HepG2 (cell line): ENCODE results near the gene PSMC2. TPM values are rescaled to one million over a fixed set of nuclear protein-coding genes. Genes with fewer than 3 reads are reported as not detected.

Source experiments
- ATAC-seq: fragments of 200-7000 bp; cut with Tn5 transposase; 3 replicates; pipeline ENCODE4 v1.9.1; 2020; ENCODE audit warnings: mild to moderate bottlenecking, moderate library complexity
- BruUV-seq: library from RNA; stranded (reverse); fragments of 400-500 nt; replicated peaks from 2 replicates; lab custom pipeline; 2021; lab: Mats Ljungman, UMichigan
- CTCF ChIA-PET: fragments of 300-600 bp; formaldehyde crosslinking; extraction: SDS; loops from one replicate; lab custom pipeline; 2021; ENCODE audit warnings: low total read pairs, inconsistent platforms, low intra/inter-chr PET ratio; lab: Yijun Ruan, JAX
- POLR2A ChIA-PET: fragments of 350-600 bp; sonication (Branson Sonifier 250); formaldehyde crosslinking; loops from one replicate; lab custom pipeline; 2020; ENCODE audit warnings: antibody characterized with exemption, inconsistent platforms; lab: Yijun Ruan, JAX
- DNase-seq: peaks from one replicate; pipeline ENCODE4 v3.0.0-alpha.2; 2015; ENCODE audit warnings: low spot score
- FAIRE-seq: peaks from 3 replicates; lab custom pipeline; 2011; peaks lifted over from hg19 to GRCh38; lab: Jason Lieb, UNC
- H2AFZ ChIP-seq: one replicate; pipeline ENCODE4 v1.6.1; 2011; ENCODE audit warnings: low read length, inconsistent platforms
- H3K27ac ChIP-seq: fragments of 300-600 bp; 3 replicates; pipeline ENCODE4 v1.8.0; 2011; ENCODE audit warnings: mixed run types, mild to moderate bottlenecking, mixed read lengths, low read length, inconsistent platforms; ENCODE audit not compliant: insufficient read depth; ENCODE audit errors: extremely low read length
- H3K27me3 ChIP-seq, 2 experiments: fragments of 200-600 bp in 1 of 2; 2 replicates in 1 of 2; 3 replicates in 1 of 2; pipeline versions ENCODE4 v1.6.0 to v1.8.0; 2011; ENCODE audit warnings: low read length in 2 of 2, mild to moderate bottlenecking in 2 of 2, moderate library complexity in 2 of 2, inconsistent platforms in 1 of 2; ENCODE audit not compliant: insufficient read depth in 2 of 2, control insufficient read depth in 1 of 2
- H3K36me3 ChIP-seq, 2 experiments: fragments of 200-600 bp in 1 of 2; replicated peaks in 1 of 2; 2 replicates in 1 of 2; 3 replicates in 1 of 2; pipeline versions ENCODE4 v1.5.1 to v1.8.0; 2011; ENCODE audit warnings: low read length in 2 of 2, inconsistent platforms in 1 of 2; ENCODE audit not compliant: insufficient read depth in 2 of 2, control insufficient read depth in 1 of 2
- H3K4me1 ChIP-seq: 2 replicates; pipeline ENCODE4 v1.5.1; 2012; ENCODE audit warnings: low read length, inconsistent platforms; ENCODE audit not compliant: insufficient read depth
- H3K4me2 ChIP-seq: 2 replicates; pipeline ENCODE4 v1.6.0; 2011; ENCODE audit warnings: low read depth, low read length, inconsistent platforms
- H3K4me3 ChIP-seq, 3 experiments: fragments of 200-600 bp in 1 of 3; sonication (generic), shearing (Covaris generic) in 1 of 3; replicated peaks in 1 of 3; 2 replicates each; pipeline ENCODE4 v1.5.1; 2011 to 2016; ENCODE audit warnings: low read length in 3 of 3, inconsistent platforms in 2 of 3, low read depth in 2 of 3, mild to moderate bottlenecking in 2 of 3, control low read depth in 1 of 3, mixed read lengths in 1 of 3; ENCODE audit not compliant: insufficient read depth in 1 of 3
- H3K79me2 ChIP-seq: one replicate; pipeline ENCODE4 v1.6.1; 2011; ENCODE audit warnings: low read length, inconsistent platforms; ENCODE audit not compliant: insufficient read depth
- H3K9ac ChIP-seq: 2 replicates; pipeline ENCODE4 v1.6.0; 2011; ENCODE audit warnings: mild to moderate bottlenecking, low read depth, low read length, inconsistent platforms; ENCODE audit not compliant: insufficient read depth
- H3K9me3 ChIP-seq: 2 replicates; pipeline ENCODE4 v1.5.1; 2012; ENCODE audit warnings: mild to moderate bottlenecking, low read length
- H4K20me1 ChIP-seq: 2 replicates; pipeline ENCODE4 v1.6.0; 2011; ENCODE audit warnings: inconsistent platforms, mild to moderate bottlenecking, low read length, moderate library complexity; ENCODE audit not compliant: insufficient read depth
- DR1 ChIP-seq: sonication (generic); formaldehyde crosslinking; IDR thresholded peaks from 2 replicates; pipeline ENCODE4 v1.8.0; 2021; ENCODE audit warnings: mild to moderate bottlenecking, missing genetic modification reagents, inconsistent platforms
- FOXC1 ChIP-seq: sonication (generic); formaldehyde crosslinking; IDR thresholded peaks from 2 replicates; pipeline ENCODE4 v1.8.0; 2022; ENCODE audit warnings: mild to moderate bottlenecking, missing genetic modification reagents, borderline replicate concordance
- FOXM1 ChIP-seq: sonication (generic); formaldehyde crosslinking; IDR thresholded peaks from 2 replicates; pipeline ENCODE4 v1.5.0; 2020; ENCODE audit warnings: missing genetic modification reagents
- RNF2 ChIP-seq: fragments of 450-650 bp; conservative IDR thresholded peaks from 2 replicates; pipeline ENCODE4 v1.6.1; 2016; ENCODE audit warnings: low read depth
- ZFY ChIP-seq: sonication (generic); formaldehyde crosslinking; IDR thresholded peaks from 2 replicates; pipeline ENCODE4 v1.4.0; 2020; ENCODE audit warnings: missing genetic modification reagents
- ZNF20 ChIP-seq: sonication (generic); formaldehyde crosslinking; IDR thresholded peaks from 2 replicates; pipeline ENCODE4 v1.4.0; 2020; ENCODE audit warnings: mild to moderate bottlenecking, moderate library complexity, missing genetic modification reagents
- ZNF737 ChIP-seq: sonication (generic); formaldehyde crosslinking; IDR thresholded peaks from 2 replicates; pipeline ENCODE4 v1.5.0; 2020; ENCODE audit warnings: missing genetic modification reagents, mild to moderate bottlenecking, borderline replicate concordance
- ZNF773 ChIP-seq: sonication (generic); formaldehyde crosslinking; IDR thresholded peaks from 2 replicates; pipeline ENCODE4 v1.4.0; 2020; ENCODE audit warnings: missing genetic modification reagents, borderline replicate concordance
- ZNF790 ChIP-seq: sonication (generic); formaldehyde crosslinking; IDR thresholded peaks from 2 replicates; pipeline ENCODE4 v1.8.0; 2022; ENCODE audit warnings: missing genetic modification reagents, mild to moderate bottlenecking, borderline replicate concordance
- ZNF850 ChIP-seq: sonication (generic); formaldehyde crosslinking; conservative IDR thresholded peaks from 2 replicates; pipeline ENCODE4 v1.9.0; 2021; ENCODE audit warnings: mild to moderate bottlenecking, missing genetic modification reagents
- WGBS: methylation state at CpG from one replicate; pipeline ENCODE4 v1.1.6; 2017; ENCODE audit warnings: low lambda C conversion rate; 5-methylcytosine and 5-hydroxymethylcytosine counted together
- in situ Hi-C: cut with HindIII; loops from 2 replicates; pipeline ENCODE4 v1.10.0; 2017; ENCODE audit warnings: low pct_unique_long_range_greater_than_20kb; ENCODE audit not compliant: extremely low pct_ligation_motif_present
- intact Hi-C: fragments of 100-400 bp; cut with micrococcal nuclease; formaldehyde crosslinking; loops from one replicate; pipeline ENCODE4 v1.10.0; 2022; ENCODE audit not compliant: unreplicated experiment
- polyA plus RNA-seq, 8 experiments: library from polyadenylated mRNA; depleted of rRNA in 3 of 8; stranded (reverse) in 7 of 8; unstranded in 1 of 8; fragments of >200 nt; fragmentation: Illumina TruSeq in 4 of 8; extraction: Trizol in 4 of 8; gene quantifications; 2 replicates each; pipeline versions ENCODE4 v1.2.1 to v1.2.3, GENCODE V29; 2011 to 2016; ENCODE audit warnings: low read depth in 4 of 8, missing spikeins in 1 of 8, mixed read lengths in 1 of 8; ENCODE audit not compliant: insufficient read depth in 1 of 8
- total RNA-seq, 5 experiments: library from RNA; depleted of rRNA; stranded (reverse); fragments of >200 nt; fragmentation: Illumina TruSeq; extraction: Trizol; gene quantifications; 2 replicates each; pipeline ENCODE4 v1.2.3, GENCODE V29; 2016; ENCODE audit warnings: low read depth in 1 of 5
- TF ChIP-seq, protein P1 (sequence below): fragments of 450-650 bp; IDR thresholded peaks from 2 replicates; pipeline ENCODE4 v1.6.1; 2017
- TF ChIP-seq, protein P2 (sequence below): sonication (generic); formaldehyde crosslinking; conservative IDR thresholded peaks from 2 replicates; pipeline ENCODE4 v1.8.0; 2022; ENCODE audit warnings: low read depth, missing genetic modification reagents
- TF ChIP-seq, protein P3 (sequence below): sonication (generic); formaldehyde crosslinking; IDR thresholded peaks from 2 replicates; pipeline ENCODE4 v1.8.1; 2023; ENCODE audit warnings: mild to moderate bottlenecking, inconsistent platforms, moderate library complexity, missing genetic modification reagents, borderline replicate concordance
- TF ChIP-seq, protein P4 (sequence below): sonication (generic); formaldehyde crosslinking; IDR thresholded peaks from 2 replicates; pipeline ENCODE4 v1.4.0; 2020; ENCODE audit warnings: missing genetic modification reagents

Gene PSMC2
- total and polyA plus RNA-seq, 2 of the 13 experiments (the other 11 are each of a cell fraction or from before 2014, with no cell fraction given) = 89.9 to 181 TPM

DNA sequence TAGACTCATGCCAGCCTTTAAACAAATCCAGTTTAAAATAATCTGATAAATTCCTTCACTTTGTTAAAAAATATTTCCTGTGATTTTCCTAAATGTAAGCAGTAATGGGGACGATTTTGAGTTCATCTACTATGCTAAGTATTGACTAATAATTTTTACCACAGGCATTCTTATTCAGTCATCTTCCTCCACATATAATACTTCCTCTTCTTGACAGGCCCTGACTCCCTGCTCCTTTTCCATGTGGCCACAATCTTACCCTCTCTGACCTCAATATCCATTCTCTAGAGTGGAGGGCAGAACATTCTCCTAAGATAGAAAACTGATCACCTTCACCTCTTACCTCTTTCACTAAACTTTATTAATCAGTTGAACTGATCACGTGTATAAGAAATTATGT, 10.7 kb upstream of the PSMC2 start:
- Histone ChIP-seq H3K9me3 (no peaks in the 10 kb centered on the region), H3K4me3 (no peak overlapping the region), H2AFZ (no peak overlapping the region), H3K4me2 (no peak overlapping the region)
- in situ Hi-C loops (no loop called here), intact Hi-C loops (no loop called here)
- FAIRE-seq = no peak
- 94% methylated on average over 2 of the region's 2 CpGs for WGBS
- ATAC-seq = no peak
- ChIA-PET POLR2A (no interaction called here), CTCF (no interaction called here)
- no peak for TF ChIP-seq ZNF773
- no peak for TF ChIP-seq ZFY (CRISPR knock-in tag)
- no peak for TF ChIP-seq DR1
- TF ChIP-seq, protein P1, sequence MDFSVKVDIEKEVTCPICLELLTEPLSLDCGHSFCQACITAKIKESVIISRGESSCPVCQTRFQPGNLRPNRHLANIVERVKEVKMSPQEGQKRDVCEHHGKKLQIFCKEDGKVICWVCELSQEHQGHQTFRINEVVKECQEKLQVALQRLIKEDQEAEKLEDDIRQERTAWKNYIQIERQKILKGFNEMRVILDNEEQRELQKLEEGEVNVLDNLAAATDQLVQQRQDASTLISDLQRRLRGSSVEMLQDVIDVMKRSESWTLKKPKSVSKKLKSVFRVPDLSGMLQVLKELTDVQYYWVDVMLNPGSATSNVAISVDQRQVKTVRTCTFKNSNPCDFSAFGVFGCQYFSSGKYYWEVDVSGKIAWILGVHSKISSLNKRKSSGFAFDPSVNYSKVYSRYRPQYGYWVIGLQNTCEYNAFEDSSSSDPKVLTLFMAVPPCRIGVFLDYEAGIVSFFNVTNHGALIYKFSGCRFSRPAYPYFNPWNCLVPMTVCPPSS = no peak
- no peak for TF ChIP-seq ZNF20
- no peak for TF ChIP-seq FOXM1 (CRISPR knock-in tag)
- TF ChIP-seq ZNF850 (CRISPR knock-in tag) = no peak
- TF ChIP-seq, all 625 proteins: peak for 0
- Histone ChIP-seq H3K79me2 (peaks cover 30% of the 10 kb centered on the region), H3K36me3 (peaks cover 10 to 66% of the 10 kb centered on the region in 2 experiments), H3K4me1 (peaks cover 25% of the 10 kb centered on the region), H3K27ac (no peak overlapping the region), H4K20me1 (0 out of 2 replicates have a peak, but pooled peaks cover 2% of the 10 kb centered on the region), H3K27me3 (no peaks in the 10 kb centered on the region), H3K9ac (no peak overlapping the region)
- BruUV-seq = no TSS peak
- DNase-seq = no peak

DNA sequence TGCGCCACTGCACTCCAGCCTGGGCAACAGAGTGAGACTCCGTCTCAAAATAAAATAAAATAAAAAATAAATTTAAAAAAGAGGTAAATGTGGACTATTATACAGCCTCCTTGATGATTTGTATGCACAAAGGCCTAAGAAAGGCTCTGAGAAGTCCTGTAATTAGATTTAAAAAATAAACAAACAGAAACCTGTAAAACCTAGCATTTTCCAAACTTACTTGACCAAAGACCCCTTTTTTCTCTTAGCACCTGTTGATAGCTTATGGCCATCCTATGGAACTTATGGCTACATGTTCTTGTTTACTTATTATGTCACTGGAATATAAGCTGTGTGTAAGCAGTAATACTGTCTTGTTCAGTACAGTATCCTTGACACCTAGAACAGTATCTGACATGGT, 8.6 kb upstream of the PSMC2 start:
- no peak for ATAC-seq
- TF ChIP-seq, protein P2, sequence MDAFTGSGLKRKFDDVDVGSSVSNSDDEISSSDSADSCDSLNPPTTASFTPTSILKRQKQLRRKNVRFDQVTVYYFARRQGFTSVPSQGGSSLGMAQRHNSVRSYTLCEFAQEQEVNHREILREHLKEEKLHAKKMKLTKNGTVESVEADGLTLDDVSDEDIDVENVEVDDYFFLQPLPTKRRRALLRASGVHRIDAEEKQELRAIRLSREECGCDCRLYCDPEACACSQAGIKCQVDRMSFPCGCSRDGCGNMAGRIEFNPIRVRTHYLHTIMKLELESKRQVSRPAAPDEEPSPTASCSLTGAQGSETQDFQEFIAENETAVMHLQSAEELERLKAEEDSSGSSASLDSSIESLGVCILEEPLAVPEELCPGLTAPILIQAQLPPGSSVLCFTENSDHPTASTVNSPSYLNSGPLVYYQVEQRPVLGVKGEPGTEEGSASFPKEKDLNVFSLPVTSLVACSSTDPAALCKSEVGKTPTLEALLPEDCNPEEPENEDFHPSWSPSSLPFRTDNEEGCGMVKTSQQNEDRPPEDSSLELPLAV = no peak
- TF ChIP-seq FOXC1 (CRISPR knock-in tag) = no peak
- no peak for TF ChIP-seq RNF2
- TF ChIP-seq, protein P3, sequence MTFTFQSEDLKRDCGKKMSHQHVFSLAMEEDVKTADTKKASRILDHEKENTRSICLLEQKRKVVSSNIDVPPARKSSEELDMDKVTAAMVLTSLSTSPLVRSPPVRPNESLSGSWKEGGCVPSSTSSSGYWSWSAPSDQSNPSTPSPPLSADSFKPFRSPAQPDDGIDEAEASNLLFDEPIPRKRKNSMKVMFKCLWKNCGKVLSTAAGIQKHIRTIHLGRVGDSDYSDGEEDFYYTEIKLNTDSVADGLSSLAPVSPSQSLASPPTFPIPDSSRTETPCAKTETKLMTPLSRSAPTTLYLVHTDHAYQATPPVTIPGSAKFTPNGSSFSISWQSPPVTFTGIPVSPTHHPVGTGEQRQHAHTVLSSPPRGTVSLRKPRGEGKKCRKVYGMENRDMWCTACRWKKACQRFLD (CRISPR knock-in tag) = no peak
- TF ChIP-seq ZNF737 (CRISPR knock-in tag) = no peak
- no peak for TF ChIP-seq ZNF790 (CRISPR knock-in tag)
- TF ChIP-seq, protein P4, sequence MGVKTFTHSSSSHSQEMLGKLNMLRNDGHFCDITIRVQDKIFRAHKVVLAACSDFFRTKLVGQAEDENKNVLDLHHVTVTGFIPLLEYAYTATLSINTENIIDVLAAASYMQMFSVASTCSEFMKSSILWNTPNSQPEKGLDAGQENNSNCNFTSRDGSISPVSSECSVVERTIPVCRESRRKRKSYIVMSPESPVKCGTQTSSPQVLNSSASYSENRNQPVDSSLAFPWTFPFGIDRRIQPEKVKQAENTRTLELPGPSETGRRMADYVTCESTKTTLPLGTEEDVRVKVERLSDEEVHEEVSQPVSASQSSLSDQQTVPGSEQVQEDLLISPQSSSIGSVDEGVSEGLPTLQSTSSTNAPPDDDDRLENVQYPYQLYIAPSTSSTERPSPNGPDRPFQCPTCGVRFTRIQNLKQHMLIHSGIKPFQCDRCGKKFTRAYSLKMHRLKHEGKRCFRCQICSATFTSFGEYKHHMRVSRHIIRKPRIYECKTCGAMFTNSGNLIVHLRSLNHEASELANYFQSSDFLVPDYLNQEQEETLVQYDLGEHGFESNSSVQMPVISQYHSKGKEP (CRISPR knock-in tag) = no peak

More for the DNA sequence above, 8.6 kb upstream of the PSMC2 start:
- H3K27me3 ChIP-seq = no peaks in the 10 kb centered on the region
- H3K36me3 ChIP-seq = peaks cover 8 to 53% of the 10 kb centered on the region in 2 experiments
- BruUV-seq = no TSS peak
- H3K79me2 ChIP-seq = peaks cover 45% of the 10 kb centered on the region
- intact Hi-C loops = no loop called here
- DNase-seq = no peak
- H3K4me3 ChIP-seq = no peak overlapping the region
- no peak overlapping the region for H3K9ac ChIP-seq
- 0 out of 2 replicates have a peak, but pooled peaks cover 2% of the 10 kb centered on the region for H4K20me1 ChIP-seq
- H3K9me3 ChIP-seq = no peaks in the 10 kb centered on the region
- POLR2A ChIA-PET = interaction anchor here (1.0 kb wide), 1 partner anchor 9 kb away, joined by 3 read pairs; the partner anchor contains the start of gene PSMC2
- no peak overlapping the region for H2AFZ ChIP-seq
- CTCF ChIA-PET = no interaction called here
- in situ Hi-C loops = no loop called here
- H3K4me2 ChIP-seq = no peak overlapping the region
- no peak for FAIRE-seq
- WGBS = 100% methylated on average over 2 of the region's 2 CpGs
- peaks cover 28% of the 10 kb centered on the region for H3K4me1 ChIP-seq
- no peak overlapping the region for H3K27ac ChIP-seq
